ENCODE measurements around the gene MTHFD1L. TPM values are rescaled to one million over a fixed set of nuclear protein-coding genes. Genes with fewer than 3 reads are reported as not detected.

Gene MTHFD1L
- polyA plus RNA-seq, 2 of the 4 experiments (the other 2 are of a cell fraction), result 27.2 to 63.2 TPM

GRCh38 chr6:150994026-150994425, 128.5 kb downstream of the MTHFD1L start:
- no peak overlapping the region for H3K4me3 ChIP-seq
- no peak overlapping the region for H3K4me2 ChIP-seq
- WGBS (ENCODE audit: missing lambda C conversion rate), result 100% methylated on average over 1 of the region's 1 CpG
- FAIRE-seq (no peak), ATAC-seq (no peak), DNase-seq (ENCODE audit: low read depth in 1 of 2, low spot score in 1 of 2) (no peak)
- no peak for TF ChIP-seq ZFP36 (IDR thresholded peaks at IDR 0.05; ENCODE audit: borderline replicate concordance, partially characterized antibody)
- TF ChIP-seq MAFK (IDR thresholded peaks at IDR 0.05; ENCODE audit: partially characterized antibody), result no peak
- TF ChIP-seq PBX3 (IDR thresholded peaks at IDR 0.05), result no peak
- no peak for TF ChIP-seq ZC3H11A (IDR thresholded peaks at IDR 0.05)
- TF ChIP-seq FOSL2 (IDR thresholded peaks at IDR 0.05), result no peak
- no peak for TF ChIP-seq FOSL2 (CRISPR knock-in tag; IDR thresholded peaks at IDR 0.05)
- no peak for TF ChIP-seq ESRRA (IDR thresholded peaks at IDR 0.05; ENCODE audit: borderline replicate concordance, low read length)
- no peak for TF ChIP-seq RARB (CRISPR knock-in tag; IDR thresholded peaks at IDR 0.05)
- TF ChIP-seq FOXS1 (CRISPR knock-in tag; IDR thresholded peaks at IDR 0.05), result no peak
- TF ChIP-seq RCOR1 (IDR thresholded peaks at IDR 0.05; ENCODE audit: low read depth, low read length), result no peak
- POLR2A ChIA-PET, result no interaction called here
- H3K9me3 ChIP-seq, result no peaks in the 10 kb centered on the region
- CTCF ChIA-PET, result interaction anchor here (1.0 kb wide), 1 partner anchor 20 kb away, joined by 3 read pairs; no protein-coding TSS in a partner anchor
- H3K4me1 ChIP-seq, result peaks cover 14% of the 10 kb centered on the region; the same call in 2 of the 3 replicates
- H3K27ac ChIP-seq, result no peak overlapping the region

GRCh38 chr6:150996968-150997367, 131.5 kb downstream of the MTHFD1L start:
- DNase-seq (ENCODE audit: low read depth in 1 of 2, low spot score in 1 of 2) (no peak), ATAC-seq (peak in 1 of 2 experiments; percentile 19; a peak in 1 of 6 replicates), FAIRE-seq (no peak)
- POLR2A ChIA-PET, result no interaction called here
- TF ChIP-seq KDM1A (IDR thresholded peaks at IDR 0.05; ENCODE audit: low read depth) (no peak), RARB (CRISPR knock-in tag; IDR thresholded peaks at IDR 0.05) (no peak), SREBF2 (IDR thresholded peaks at IDR 0.05) (no peak), ESRRA (IDR thresholded peaks at IDR 0.05; ENCODE audit: borderline replicate concordance, low read length) (no peak), MYC (IDR thresholded peaks at IDR 0.05; ENCODE audit: borderline replicate concordance, low read length) (no peak), NFE2L2 (conservative IDR thresholded peaks at IDR 0.05; ENCODE audit: low read length) (no peak), CEBPB (IDR thresholded peaks at IDR 0.05) (no peak), HES2 (IDR thresholded peaks at IDR 0.05) (no peak), PHF8 (IDR thresholded peaks at IDR 0.05; ENCODE audit: borderline replicate concordance, low read depth) (no peak), HOXB5 (CRISPR knock-in tag; IDR thresholded peaks at IDR 0.05) (no peak)
- no peak overlapping the region for H3K27ac ChIP-seq
- H3K4me2 ChIP-seq, result no peak overlapping the region
- H3K4me1 ChIP-seq, result peaks cover 21% of the 10 kb centered on the region; the same call in 2 of the 3 replicates
- WGBS (ENCODE audit: missing lambda C conversion rate), result 94% methylated on average over 6 of the region's 6 CpGs
- no peak overlapping the region for H3K4me3 ChIP-seq
- CTCF ChIA-PET, result no interaction called here
- H3K9me3 ChIP-seq, result no peaks in the 10 kb centered on the region

- peaks cover 21% of the 10 kb centered on the region for H3K4me1 ChIP-seq
- no peak for FAIRE-seq
- DNase-seq (ENCODE audit: low read depth in 1 of 2, low spot score in 1 of 2), result no peak
- no peak overlapping the region for H3K4me2 ChIP-seq
- POLR2A ChIA-PET, result no interaction called here
- H3K9me3 ChIP-seq, result no peaks in the 10 kb centered on the region
- TF ChIP-seq HDAC2 (IDR thresholded peaks at IDR 0.05) (no peak), RARB (CRISPR knock-in tag; IDR thresholded peaks at IDR 0.05) (no peak), MAFK (IDR thresholded peaks at IDR 0.05; ENCODE audit: partially characterized antibody) (peak; percentile 31)
- no peak overlapping the region for H3K4me3 ChIP-seq
- no peak for ATAC-seq
- CTCF ChIA-PET, result interaction anchor here (0.6 to 4.0 kb wide), 3 partner anchors 15 to 326 kb away, joined by 3 to 14 read pairs (median 4); no protein-coding TSS in a partner anchor
- no peak overlapping the region for H3K27ac ChIP-seq
Observed at GRCh38 chr6:150999107-150999506, 133.6 kb downstream of the MTHFD1L start.

GRCh38 chr6:150999576-150999975, 134.1 kb downstream of the MTHFD1L start:
- no peak overlapping the region for H3K4me3 ChIP-seq
- no peaks in the 10 kb centered on the region for H3K9me3 ChIP-seq
- H3K4me2 ChIP-seq, result no peak overlapping the region
- DNase-seq (ENCODE audit: low read depth in 1 of 2, low spot score in 1 of 2) (no peak), ATAC-seq (no peak), FAIRE-seq (no peak)
- H3K27ac ChIP-seq, result no peak overlapping the region; a peak in 1 of 6 replicates
- CTCF ChIA-PET, result interaction anchor here (0.9 to 4.0 kb wide), 2 partner anchors 15 to 325 kb away, joined by 4 to 14 read pairs; no protein-coding TSS in a partner anchor
- peaks cover 26% of the 10 kb centered on the region for H3K4me1 ChIP-seq
- 88% methylated on average over 6 of the region's 6 CpGs for WGBS (ENCODE audit: missing lambda C conversion rate)
- no peak for TF ChIP-seq FOSL2 (IDR thresholded peaks at IDR 0.05)
- peak; percentile 10; the same call in 1 of the 2 replicates for TF ChIP-seq FOSL2 (CRISPR knock-in tag; IDR thresholded peaks at IDR 0.05)
- TF ChIP-seq HDAC2 (IDR thresholded peaks at IDR 0.05), result no peak
- POLR2A ChIA-PET, result no interaction called here
